Kidney (tissue), 14 donors: ENCODE results near the gene FBXL17. TPM values are rescaled to one million over a fixed set of nuclear protein-coding genes. Genes with fewer than 3 reads are reported as not detected.

ENCODE experiments used
- DNase-seq, 5 donors: peaks; one replicate each; pipeline ENCODE4 v3.0.0-alpha.2; 2013 to 2020
- FAIRE-seq: peaks from 2 replicates; lab custom pipeline; 2012; peaks lifted over from hg19 to GRCh38; lab: Jason Lieb, UNC
- H3K27ac ChIP-seq, 2 donors: one replicate each; pipeline ENCODE4 v1.7.0; 2013; ENCODE audit warnings: low read depth in 2 of 2, low read length in 2 of 2, inconsistent platforms in 1 of 2
- H3K27me3 ChIP-seq: one replicate; pipeline ENCODE4 v1.7.1; 2013; ENCODE audit warnings: low read length, inconsistent platforms; ENCODE audit not compliant: control insufficient read depth, insufficient read depth
- H3K36me3 ChIP-seq, 3 donors: one replicate each; pipeline versions ENCODE4 v1.7.0 to v1.7.1; 2013; ENCODE audit warnings: low read length in 3 of 3, control low read depth in 1 of 3, inconsistent platforms in 1 of 3; ENCODE audit not compliant: insufficient read depth in 3 of 3, control insufficient read depth in 2 of 3
- H3K4me1 ChIP-seq, 3 donors: one replicate each; pipeline versions ENCODE4 v1.7.0 to v1.7.1; 2013; ENCODE audit warnings: low read length in 3 of 3, inconsistent platforms in 1 of 3, low read depth in 1 of 3; ENCODE audit not compliant: control insufficient read depth in 2 of 3, insufficient read depth in 2 of 3
- H3K4me3 ChIP-seq, 3 donors: one replicate each; pipeline versions ENCODE4 v1.7.0 to v1.8.1; 2013; ENCODE audit warnings: low read length in 3 of 3, control low read depth in 1 of 3, inconsistent platforms in 1 of 3
- H3K9ac ChIP-seq, 3 donors: one replicate each; pipeline versions ENCODE4 v1.7.0 to v1.7.1; 2013; ENCODE audit warnings: low read length in 3 of 3, control low read depth in 1 of 3, inconsistent platforms in 1 of 3
- H3K9me3 ChIP-seq, 3 donors: one replicate each; pipeline versions ENCODE4 v1.7.0 to v1.7.1; 2013; ENCODE audit warnings: low read length in 3 of 3, control low read depth in 1 of 3, inconsistent platforms in 1 of 3; ENCODE audit not compliant: control insufficient read depth in 2 of 3, insufficient read depth in 1 of 3
- CTCF ChIP-seq: IDR thresholded peaks from 3 replicates; pipeline ENCODE4 v1.5.1; 2012; ENCODE audit warnings: mild to moderate bottlenecking, moderate library complexity, borderline replicate concordance; ENCODE audit not compliant: insufficient read depth; ENCODE audit errors: extremely low read depth
- intact Hi-C: fragments of 100-400 bp; cut with DNase I; formaldehyde crosslinking; loops from one replicate; pipeline ENCODE4 v1.11.1; 2022
- polyA plus RNA-seq: library from polyadenylated mRNA; stranded (reverse); fragments of 350-450 nt; fragmentation: Illumina TruSeq; extraction: RNeasy Lipid Tissue Mini Kit (QIAGEN cat#74804); gene quantifications from one replicate; pipeline ENCODE4 v1.2.3, GENCODE V29; 2014; ENCODE audit warnings: low read depth, low replicate concordance; ENCODE audit not compliant: insufficient read depth
- total RNA-seq: library from RNA; stranded (reverse); fragmentation: NEBNext Ultra II Directional; extraction: Animal tissue kit (Norgen Biotek cat#: 25700); gene quantifications from one replicate; pipeline ENCODE4 v1.2.1, GENCODE V29; 2021
- donor health status: control.
- donor health status: control.
- donor health status: control.
- donor health status: control.
- donor health status: control.
- donor health status: DM: yes; HTN: yes; CAD: no.
- donor health status: Normal renal cell carcinoma (clear cell type).

Gene FBXL17
- total and polyA plus RNA-seq, 2 donors from 2014 or later = 11.7 to 26.5 TPM

- intact Hi-C loops = no loop called here
- no peaks in the 10 kb centered on the region for H3K36me3 ChIP-seq
- H3K4me3 ChIP-seq = no peak overlapping the region
- no peak for TF ChIP-seq CTCF
- no peaks in the 10 kb centered on the region for H3K27me3 ChIP-seq
- H3K4me1 ChIP-seq = no peaks in the 10 kb centered on the region
- no peak for FAIRE-seq
- H3K9me3 ChIP-seq = no peaks in the 10 kb centered on the region
- no peak for DNase-seq
- no peak overlapping the region for H3K9ac ChIP-seq
- no peak overlapping the region for H3K27ac ChIP-seq
These were observed 37.6 kb downstream of the FBXL17 start for GRCh38 chr5:108344103-108344822.

- H3K36me3 ChIP-seq = no peaks in the 10 kb centered on the region
- no peaks in the 10 kb centered on the region for H3K27me3 ChIP-seq
- no peak overlapping the region for H3K4me3 ChIP-seq
- no peak overlapping the region for H3K9ac ChIP-seq
- H3K27ac ChIP-seq = no peak overlapping the region
- H3K9me3 ChIP-seq = no peaks in the 10 kb centered on the region
- H3K4me1 ChIP-seq = no peaks in the 10 kb centered on the region
- intact Hi-C loops = no loop called here
- FAIRE-seq = no peak
- DNase-seq = no peak
- TF ChIP-seq CTCF = no peak
These were observed 40.0 kb downstream of the FBXL17 start for GRCh38 chr5:108341866-108342265.

DNA sequence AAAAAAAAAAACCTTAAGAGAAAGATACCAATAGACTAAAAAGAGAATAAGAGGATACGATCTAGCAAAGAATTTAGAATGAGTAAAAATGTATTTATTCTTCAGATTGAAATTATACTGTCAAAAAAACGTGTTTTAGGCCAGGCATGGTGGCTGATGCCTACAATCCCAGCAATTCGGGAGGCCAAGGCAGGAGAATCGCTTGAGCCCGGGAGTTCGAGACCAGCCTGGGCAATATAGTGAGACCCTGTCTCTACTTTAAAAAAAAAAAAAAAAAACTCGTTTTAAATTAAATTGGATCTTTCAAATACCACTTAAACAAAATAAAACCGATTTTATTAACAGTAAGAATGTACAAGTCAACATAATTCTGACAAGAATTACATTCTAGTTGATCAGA lies 41.8 kb downstream of the FBXL17 start:
- Histone ChIP-seq H3K27ac (no peak overlapping the region), H3K9ac (no peak overlapping the region), H3K4me1 (no peaks in the 10 kb centered on the region), H3K4me3 (no peak overlapping the region), H3K9me3 (no peaks in the 10 kb centered on the region), H3K27me3 (no peaks in the 10 kb centered on the region), H3K36me3 (no peaks in the 10 kb centered on the region)
- DNase-seq (no peak), FAIRE-seq (no peak)
- intact Hi-C loops = no loop called here
- no peak for TF ChIP-seq CTCF
